Stimulated activated naive CD8-positive, alpha-beta T cell treated with anti-CD3 and anti-CD28 coated beads, Interleukin-15, amount 100 ng/mL, for 72 hours (primary cell): ENCODE measurements around the gene PNLDC1.

Experiments used
- ATAC-seq: fragments of 150-1000 bp; cut with Tn5 transposase; 2 replicates; pipeline ENCODE4 v1.10.0; 2021; ENCODE audit warnings: mild to moderate bottlenecking, moderate library complexity
- DNase-seq, 2 donors: peaks; one replicate each; pipeline ENCODE4 v3.0.0; 2021 to 2022
- H3K27ac Mint-ChIP-seq, 2 donors: one replicate each; pipeline ENCODE4 v1.8.0; 2022; ENCODE audit warnings: mild to moderate bottlenecking in 2 of 2, mixed read lengths in 2 of 2, moderate library complexity in 2 of 2
- H3K27me3 Mint-ChIP-seq: one replicate; pipeline ENCODE4 v1.8.0; 2022; ENCODE audit warnings: mixed read lengths
- H3K4me1 Mint-ChIP-seq: one replicate; pipeline ENCODE4 v1.8.0; 2022; ENCODE audit warnings: mild to moderate bottlenecking, mixed read lengths
- H3K4me3 Mint-ChIP-seq, 2 donors: one replicate each; pipeline ENCODE4 v1.8.0; 2022; ENCODE audit warnings: mild to moderate bottlenecking in 2 of 2, mixed read lengths in 2 of 2, moderate library complexity in 1 of 2
- H3K9me3 Mint-ChIP-seq, 2 donors: one replicate each; pipeline ENCODE4 v1.8.0; 2022; ENCODE audit warnings: mixed read lengths in 2 of 2

PNLDC1 gene

DNA sequence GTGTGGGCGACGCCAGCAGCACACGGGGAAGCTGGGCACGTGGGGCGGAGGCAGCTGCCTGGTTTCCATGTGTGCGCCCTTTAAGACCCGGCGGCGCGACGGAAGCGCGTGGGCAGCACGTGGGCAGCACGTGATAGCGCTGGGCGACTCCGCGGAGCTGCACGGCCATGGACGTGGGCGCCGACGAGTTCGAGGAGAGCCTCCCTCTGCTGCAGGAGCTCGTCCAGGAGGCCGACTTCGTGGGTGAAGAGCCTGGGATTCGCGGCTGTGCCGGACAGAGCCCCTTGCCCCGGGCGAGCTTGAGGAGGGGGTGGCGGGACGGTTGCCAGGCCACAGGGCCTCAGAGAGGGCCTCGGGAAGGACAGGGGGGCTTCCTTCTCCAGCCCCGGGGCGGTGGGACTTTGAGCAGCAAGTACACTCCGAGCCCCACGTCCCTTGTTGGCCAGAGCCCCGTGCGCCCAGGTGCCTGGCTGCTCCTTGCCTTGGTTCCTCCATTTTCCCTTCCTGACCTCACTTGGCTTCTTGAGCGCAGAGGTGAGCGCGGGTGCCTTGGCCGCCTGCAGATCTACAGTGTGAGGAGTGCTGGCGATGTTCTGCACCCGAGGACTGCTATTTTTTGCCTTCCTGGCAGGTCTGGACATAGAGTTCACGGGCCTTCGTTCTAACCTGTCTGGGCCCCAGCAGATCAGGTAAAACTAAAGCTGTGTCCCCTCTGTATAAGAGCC lies at the start of gene PNLDC1:
Gene PNLDC1, plus strand, starts transcription at position 136 of the 725 bp plus-strand sequence. Its CDS starts 32 bp downstream, at position 168.
- no peak for DNase-seq
- H3K4me1 Mint-ChIP-seq: peaks cover 11% of the 10 kb centered on the region
- peak within 1 kb of the TSS in 1 of 2 donors; percentile 3 for H3K27ac Mint-ChIP-seq
- no peaks in the 10 kb centered on the region for H3K27me3 Mint-ChIP-seq
- ATAC-seq: peak; percentile 60
- no peak within 1 kb of the TSS for H3K4me3 Mint-ChIP-seq
- no peaks in the 10 kb centered on the region for H3K9me3 Mint-ChIP-seq

DNA sequence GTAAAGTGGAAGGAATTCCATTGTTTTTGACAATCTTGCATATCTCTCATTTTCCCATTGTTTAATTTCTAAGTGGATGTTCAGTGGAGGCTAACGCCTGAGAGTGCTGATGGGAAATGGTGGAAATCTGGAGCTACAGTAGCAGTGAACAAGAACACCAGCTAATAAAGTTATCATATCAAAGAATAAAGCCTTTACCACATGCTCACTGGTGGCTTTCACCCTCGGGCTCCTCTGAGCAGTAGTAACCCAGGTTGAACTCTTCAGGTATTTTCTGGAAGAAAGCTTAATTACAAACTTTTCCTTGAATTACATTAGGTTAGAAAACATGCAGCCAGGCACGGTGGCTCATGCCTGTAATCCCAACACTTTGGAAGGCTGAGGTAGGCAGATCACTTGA lies 48.6 kb upstream of the PNLDC1 start:
- H3K4me1 Mint-ChIP-seq: peaks cover 5% of the 10 kb centered on the region
- no peak overlapping the region for H3K27ac Mint-ChIP-seq
- H3K27me3 Mint-ChIP-seq: no peaks in the 10 kb centered on the region
- H3K4me3 Mint-ChIP-seq: no peak overlapping the region
- H3K9me3 Mint-ChIP-seq: no peaks in the 10 kb centered on the region
- ATAC-seq (no peak), DNase-seq (no peak)

DNA sequence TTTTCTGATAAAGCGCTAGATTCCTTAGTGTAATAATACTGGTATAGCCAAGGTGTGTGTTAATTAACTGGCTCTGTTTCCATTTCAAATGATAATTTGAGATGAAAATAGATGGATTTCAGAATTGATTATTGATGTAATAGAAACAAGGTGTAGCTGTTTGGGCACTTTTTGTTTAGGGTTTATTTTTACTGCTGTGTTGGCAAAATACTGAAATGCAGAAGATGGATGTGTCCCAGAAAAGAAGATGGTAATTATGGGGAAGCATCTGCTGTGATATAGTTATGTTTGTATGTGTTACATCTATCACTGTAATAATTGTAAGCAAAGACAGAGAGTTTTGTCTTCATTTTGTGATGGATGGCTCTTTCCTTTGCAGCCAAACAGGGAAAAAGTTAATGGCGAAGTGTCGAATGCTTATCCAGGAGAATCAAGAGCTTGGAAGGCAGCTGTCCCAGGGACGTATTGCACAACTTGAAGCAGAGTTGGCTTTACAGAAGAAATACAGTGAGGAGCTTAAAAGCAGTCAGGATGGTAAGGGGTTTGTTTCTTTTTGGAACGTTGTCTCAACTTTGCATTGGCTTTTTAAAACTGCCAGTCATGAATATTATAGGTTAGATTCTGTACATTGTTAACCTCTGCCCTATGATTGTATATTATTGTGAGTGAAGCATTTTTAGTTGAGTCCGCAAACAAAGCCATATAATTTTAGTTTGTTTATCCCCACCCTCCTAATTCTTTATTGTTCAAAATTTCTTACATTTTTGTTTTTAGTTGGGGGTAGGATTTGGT lies 46.8 kb upstream of the PNLDC1 start:
- H3K4me1 Mint-ChIP-seq: peaks cover 10% of the 10 kb centered on the region
- no peaks in the 10 kb centered on the region for H3K27me3 Mint-ChIP-seq
- ATAC-seq (no peak), DNase-seq (no peak)
- no peaks in the 10 kb centered on the region for H3K9me3 Mint-ChIP-seq
- H3K27ac Mint-ChIP-seq: peak overlapping the region in 1 of 2 donors; percentile 19
- H3K4me3 Mint-ChIP-seq: no peak overlapping the region

DNA sequence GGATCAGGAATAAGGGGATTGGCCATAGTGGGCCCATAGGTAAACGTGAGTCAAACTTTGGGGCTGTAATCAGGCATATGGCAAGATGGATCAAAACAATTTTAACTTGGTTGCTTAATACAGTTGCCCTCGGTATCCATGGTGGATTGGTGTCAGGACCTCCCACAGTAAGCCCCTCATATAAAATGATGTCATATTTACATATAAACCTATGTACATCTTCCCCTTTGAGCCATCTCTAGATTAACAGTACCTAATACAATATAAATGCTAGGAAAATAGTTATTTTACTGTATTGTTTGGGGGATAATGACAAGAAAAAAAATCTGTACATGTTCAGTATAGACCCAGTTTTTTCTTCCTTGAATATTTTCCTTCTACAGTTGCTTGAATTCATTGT lies 45.7 kb upstream of the PNLDC1 start:
- no peak overlapping the region for H3K4me3 Mint-ChIP-seq
- DNase-seq (no peak), ATAC-seq (no peak)
- H3K9me3 Mint-ChIP-seq: no peaks in the 10 kb centered on the region
- no peak overlapping the region for H3K27ac Mint-ChIP-seq
- H3K27me3 Mint-ChIP-seq: no peaks in the 10 kb centered on the region
- peaks cover 15% of the 10 kb centered on the region for H3K4me1 Mint-ChIP-seq

DNA sequence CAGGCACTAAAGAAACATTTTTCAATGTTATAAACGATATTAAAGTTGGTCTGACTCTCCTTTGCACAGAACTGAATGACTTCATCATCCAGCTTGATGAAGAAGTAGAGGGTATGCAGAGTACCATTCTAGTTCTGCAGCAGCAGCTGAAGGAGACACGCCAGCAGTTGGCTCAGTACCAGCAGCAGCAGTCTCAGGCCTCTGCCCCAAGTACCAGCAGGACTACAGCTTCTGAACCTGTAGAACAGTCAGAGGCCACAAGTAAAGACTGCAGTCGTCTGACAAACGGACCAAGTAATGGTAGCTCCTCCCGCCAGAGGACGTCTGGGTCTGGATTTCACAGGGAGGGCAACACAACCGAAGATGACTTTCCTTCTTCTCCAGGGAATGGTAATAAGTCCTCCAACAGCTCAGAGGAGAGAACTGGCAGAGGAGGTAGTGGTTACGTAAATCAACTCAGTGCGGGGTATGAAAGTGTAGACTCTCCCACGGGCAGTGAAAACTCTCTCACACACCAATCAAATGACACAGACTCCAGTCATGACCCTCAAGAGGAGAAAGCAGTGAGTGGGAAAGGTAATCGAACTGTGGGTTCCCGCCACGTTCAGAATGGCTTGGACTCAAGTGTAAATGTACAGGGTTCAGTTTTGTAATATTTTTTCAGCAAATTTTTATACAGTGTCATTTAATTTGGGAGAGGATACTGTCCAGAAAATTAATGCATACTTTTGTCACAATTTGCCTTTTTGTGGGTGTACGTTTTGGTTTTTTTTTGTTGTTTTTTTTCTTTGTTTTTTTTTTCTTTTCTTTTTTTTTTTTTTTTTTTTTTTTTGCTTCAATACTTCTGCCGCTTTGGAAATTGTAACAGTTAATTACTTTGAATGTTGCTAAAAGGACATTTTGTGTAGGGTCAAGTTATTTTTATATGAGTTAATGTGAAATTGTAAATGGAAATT lies 44.8 kb upstream of the PNLDC1 start:
- Mint-ChIP-seq H3K4me1 (peaks cover 21% of the 10 kb centered on the region), H3K27me3 (no peaks in the 10 kb centered on the region), H3K9me3 (no peaks in the 10 kb centered on the region), H3K4me3 (no peak overlapping the region), H3K27ac (peak overlapping the region; percentile 66 to 89)
- DNase-seq (no peak), ATAC-seq (no peak)

GRCh38 chr6:159756508-159756907 lies 43.6 kb upstream of the PNLDC1 start:
- Mint-ChIP-seq H3K27me3 (no peaks in the 10 kb centered on the region), H3K27ac (no peak overlapping the region), H3K9me3 (no peaks in the 10 kb centered on the region), H3K4me1 (peaks cover 34% of the 10 kb centered on the region), H3K4me3 (no peak overlapping the region)
- DNase-seq (no peak), ATAC-seq (no peak)

- no peak for ATAC-seq
- DNase-seq: no peak
- Mint-ChIP-seq H3K27me3 (no peaks in the 10 kb centered on the region), H3K27ac (peak overlapping the region in 1 of 2 donors; percentile 36), H3K9me3 (no peaks in the 10 kb centered on the region), H3K4me1 (peaks cover 42% of the 10 kb centered on the region), H3K4me3 (no peak overlapping the region)
Observed at GRCh38 chr6:159758031-159759001, 41.8 kb upstream of the PNLDC1 start.

DNA sequence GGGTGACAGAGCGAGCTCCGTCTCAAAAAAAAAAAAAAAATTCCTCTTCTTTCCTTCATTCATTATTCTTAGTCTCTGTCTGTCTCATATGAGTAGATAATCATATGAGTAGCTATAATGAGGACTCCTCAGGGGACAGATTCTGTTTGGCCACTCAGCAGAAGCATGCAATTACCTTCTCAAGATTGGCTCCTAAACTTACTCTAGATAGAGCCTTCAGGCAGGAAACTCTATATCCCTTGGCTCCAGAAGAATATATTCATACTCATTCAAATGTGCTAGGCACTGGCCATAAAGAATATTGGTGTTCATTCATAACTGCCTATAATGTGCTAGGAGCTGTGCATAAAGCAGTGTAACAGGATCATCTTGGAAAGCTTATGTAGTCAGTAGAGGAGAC lies 40.4 kb upstream of the PNLDC1 start:
- H3K27ac Mint-ChIP-seq: peak overlapping the region in 1 of 2 donors; percentile 33
- H3K27me3 Mint-ChIP-seq: no peaks in the 10 kb centered on the region
- H3K9me3 Mint-ChIP-seq: no peaks in the 10 kb centered on the region
- ATAC-seq (no peak), DNase-seq (no peak)
- peak overlapping the region in 1 of 2 donors; percentile 27 for H3K4me3 Mint-ChIP-seq
- peaks cover 42% of the 10 kb centered on the region for H3K4me1 Mint-ChIP-seq

GRCh38 chr6:159760602-159761057 lies 39.4 kb upstream of the PNLDC1 start:
- H3K4me3 Mint-ChIP-seq: peak overlapping the region; percentile 94 to 97
- H3K27me3 Mint-ChIP-seq: no peaks in the 10 kb centered on the region
- ATAC-seq (no peak), DNase-seq (no peak)
- H3K27ac Mint-ChIP-seq: peak overlapping the region; percentile 9 to 96
- H3K4me1 Mint-ChIP-seq: peaks cover 37% of the 10 kb centered on the region
- H3K9me3 Mint-ChIP-seq: no peaks in the 10 kb centered on the region

DNA sequence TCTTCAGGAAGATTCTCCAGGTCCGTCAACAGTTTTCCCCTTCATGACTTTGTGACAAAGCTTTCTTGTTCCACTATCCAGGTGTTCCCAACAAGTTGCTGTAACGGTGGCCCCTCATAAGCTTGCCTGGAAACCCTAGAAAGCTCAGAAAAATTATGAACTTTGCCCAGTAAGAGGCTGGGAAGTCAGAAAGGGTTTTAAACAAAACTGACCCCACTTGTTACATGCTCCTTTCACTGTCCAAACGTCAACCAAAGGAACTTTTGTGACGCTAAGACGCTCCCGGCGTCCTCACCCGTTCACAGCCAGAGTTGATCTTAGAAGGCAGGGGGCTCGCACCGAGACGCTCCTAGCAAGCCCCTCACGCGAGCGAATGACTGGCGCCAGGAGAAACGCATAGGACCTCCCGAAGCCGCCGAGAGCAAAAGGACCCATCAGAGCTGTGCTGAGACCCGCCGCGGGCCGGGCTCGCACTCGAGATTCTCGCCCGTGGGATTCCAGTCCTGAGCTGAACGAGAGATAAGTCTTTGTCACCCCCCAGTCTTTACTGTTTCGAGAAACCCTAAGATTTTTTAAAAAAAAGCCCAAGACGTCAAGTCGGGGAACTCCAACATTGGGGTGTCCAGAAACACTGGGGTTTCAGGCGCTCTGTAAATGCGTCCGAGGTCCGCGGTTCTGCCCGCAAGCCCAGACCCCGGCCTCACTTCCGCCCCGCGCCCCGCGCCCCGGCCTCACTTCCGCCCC lies 38.8 kb upstream of the PNLDC1 start:
- DNase-seq (no peak), ATAC-seq (peak; percentile 1)
- peak overlapping the region; percentile 96 to 98 for H3K27ac Mint-ChIP-seq
- no peaks in the 10 kb centered on the region for H3K27me3 Mint-ChIP-seq
- H3K4me3 Mint-ChIP-seq: peak overlapping the region; percentile 94 to 97
- peaks cover 37% of the 10 kb centered on the region for H3K4me1 Mint-ChIP-seq
- no peaks in the 10 kb centered on the region for H3K9me3 Mint-ChIP-seq

GRCh38 chr6:159761873-159762680 lies 38.0 kb upstream of the PNLDC1 start, which contains the start of gene ACAT2:
TSS of gene ACAT2 (plus strand) at chr6:159762045. CDS start at chr6:159762088, 43 bp downstream.
- Mint-ChIP-seq H3K27me3 (no peaks in the 10 kb centered on the region), H3K27ac (peak within 1 kb of the TSS; percentile 96 to 98)

DNA sequence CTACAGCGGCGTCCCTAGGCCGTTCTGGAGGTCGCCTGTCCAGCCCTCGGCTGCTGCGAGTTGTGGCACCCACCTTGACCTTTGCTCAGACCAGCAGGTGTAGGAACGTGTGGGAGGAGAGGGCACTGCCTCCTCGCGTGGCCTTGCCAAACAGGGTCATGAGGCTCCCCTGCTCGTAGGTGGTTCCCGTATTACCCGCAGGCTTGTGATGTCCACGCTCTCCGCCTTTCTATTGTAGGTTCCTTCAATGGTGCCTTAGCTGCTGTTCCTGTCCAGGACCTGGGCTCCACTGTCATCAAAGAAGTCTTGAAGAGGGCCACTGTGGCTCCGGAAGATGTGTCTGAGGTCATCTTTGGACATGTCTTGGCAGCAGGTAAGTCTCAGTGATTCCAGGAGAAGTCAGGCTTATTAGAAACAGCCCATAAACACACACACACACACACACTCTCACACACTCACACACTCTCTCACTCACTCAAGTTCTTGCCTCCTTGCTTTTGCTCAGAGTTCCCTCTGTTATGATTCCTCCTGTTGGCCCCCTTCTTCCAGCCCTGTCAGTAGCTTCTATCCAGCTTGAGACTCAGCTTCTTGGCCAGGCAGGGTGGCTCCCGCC lies 37.3 kb upstream of the PNLDC1 start:
- Mint-ChIP-seq H3K27ac (peak overlapping the region; percentile 96), H3K27me3 (no peaks in the 10 kb centered on the region), H3K4me3 (peak overlapping the region; percentile 89 to 97), H3K4me1 (peaks cover 46% of the 10 kb centered on the region), H3K9me3 (no peaks in the 10 kb centered on the region)
- ATAC-seq (peak; percentile 10), DNase-seq (no peak)

More at GRCh38 chr6:159761873-159762680, 38.0 kb upstream of the PNLDC1 start, which contains the start of gene ACAT2:
- Mint-ChIP-seq H3K4me3 (peak within 1 kb of the TSS; percentile 94 to 97), H3K9me3 (no peaks in the 10 kb centered on the region), H3K4me1 (peaks cover 45% of the 10 kb centered on the region)
- ATAC-seq (peak; percentile 98), DNase-seq (peak; percentile 92 to 96)
